B cell (primary cell): ENCODE data around the gene RASSF4. TPM values are rescaled to one million over a fixed set of nuclear protein-coding genes. Genes with fewer than 3 reads are reported as not detected.

Experiments
- ATAC-seq: fragments of 200-7000 bp; cut with Tn5 transposase; one replicate; pipeline ENCODE4 v1.10.0; 2021; ENCODE audit warnings: low read depth, mild to moderate bottlenecking, moderate number of reproducible peaks, moderate library complexity
- CTCF ChIA-PET: fragments of 350-600 bp; sonication (Branson Sonifier 250); formaldehyde crosslinking; loops from one replicate; lab custom pipeline; 2021; ENCODE audit warnings: antibody characterized with exemption, inconsistent platforms; lab: Charles Lee
- POLR2A ChIA-PET: fragments of 350-600 bp; sonication (Branson Sonifier 250); formaldehyde crosslinking; loops from one replicate; lab custom pipeline; 2021; ENCODE audit warnings: antibody characterized with exemption; lab: Charles Lee
- DNase-seq: peaks from one replicate; pipeline ENCODE4 v3.0.0; 2013
- H2AFZ ChIP-seq: 2 replicates; pipeline ENCODE4 v1.6.1; 2012; ENCODE audit warnings: mild to moderate bottlenecking, low read depth, low read length; ENCODE audit not compliant: insufficient read depth, poor library complexity, severe bottlenecking
- H3K27ac ChIP-seq, 2 donors: 1 replicate in 1 of 2; 2 replicates in 1 of 2; pipeline ENCODE4 v1.5.1; 2012 to 2013; ENCODE audit warnings: low read length in 2 of 2, mild to moderate bottlenecking in 2 of 2, moderate library complexity in 1 of 2
- H3K27me3 ChIP-seq, 4 experiments: fragments of 200-600 bp in 1 of 4; sonication (generic) in 1 of 4; replicated peaks in 1 of 4; 1 replicate in 2 of 4; 2 replicates in 2 of 4; pipeline versions ENCODE4 v1.6.1 to v1.7.0; 2013 to 2016; ENCODE audit warnings: low read length in 3 of 4, mild to moderate bottlenecking in 2 of 4, mixed read lengths in 1 of 4, moderate library complexity in 1 of 4; ENCODE audit not compliant: insufficient read depth in 4 of 4, control insufficient read depth in 3 of 4; ENCODE audit errors: control extremely low read depth in 1 of 4
- H3K36me3 ChIP-seq, 2 experiments: replicated peaks in 1 of 2; 1 replicate in 1 of 2; 2 replicates in 1 of 2; pipeline versions ENCODE4 v1.6.1 to v1.7.1; 2013; ENCODE audit warnings: low read length in 1 of 2; ENCODE audit not compliant: insufficient read depth in 2 of 2, control insufficient read depth in 1 of 2; ENCODE audit errors: control extremely low read depth in 1 of 2, extremely low read depth in 1 of 2
- H3K4me1 ChIP-seq, 2 donors: fragments of 200-600 bp in 1 of 2; sonication (generic) in 1 of 2; 1 replicate in 1 of 2; 2 replicates in 1 of 2; pipeline versions ENCODE4 v1.5.1 to v1.6.1; 2013 to 2017; ENCODE audit warnings: low read length in 2 of 2; ENCODE audit not compliant: control insufficient read depth in 2 of 2, insufficient read depth in 2 of 2
- H3K4me2 ChIP-seq: replicated peaks from 2 replicates; pipeline ENCODE3; 2012; ENCODE audit warnings: mild to moderate bottlenecking, low read depth, low read length; ENCODE audit not compliant: poor library complexity, severe bottlenecking
- H3K4me3 ChIP-seq, 5 experiments: fragments of 200-600 bp in 1 of 5; sonication (generic) in 1 of 5; 1 replicate in 3 of 5; 2 replicates in 2 of 5; pipeline versions ENCODE4 v1.5.1 to v1.7.0; 2011 to 2016; ENCODE audit warnings: low read length in 4 of 5, mild to moderate bottlenecking in 4 of 5, low read depth in 2 of 5, control low read depth in 1 of 5, moderate library complexity in 1 of 5; ENCODE audit not compliant: insufficient read depth in 1 of 5; ENCODE audit errors: control extremely low read depth in 1 of 5, extremely low read depth in 1 of 5
- H3K79me2 ChIP-seq: fragments of 200-600 bp; sonication (generic); one replicate; pipeline ENCODE4 v1.6.0; 2016; ENCODE audit warnings: low read length; ENCODE audit not compliant: control insufficient read depth, insufficient read depth
- H3K9ac ChIP-seq: fragments of 200-600 bp; sonication (generic); 2 replicates; pipeline ENCODE4 v1.6.1; 2017; ENCODE audit warnings: mild to moderate bottlenecking, low read length, moderate library complexity
- H3K9me3 ChIP-seq, 3 donors: one replicate each; pipeline versions ENCODE4 v1.6.1 to v1.7.1; 2013; ENCODE audit warnings: low read length in 2 of 3; ENCODE audit not compliant: control insufficient read depth in 2 of 3, insufficient read depth in 1 of 3; ENCODE audit errors: control extremely low read depth in 1 of 3
- H4K20me1 ChIP-seq: 2 replicates; pipeline ENCODE4 v1.6.0; 2012; ENCODE audit warnings: mild to moderate bottlenecking, low read length; ENCODE audit not compliant: insufficient read depth, control insufficient read depth, poor library complexity, severe bottlenecking
- H3K27ac Mint-ChIP-seq: one replicate; pipeline ENCODE4 v1.8.0; 2021; ENCODE audit warnings: mixed read lengths
- H3K27me3 Mint-ChIP-seq: one replicate; pipeline ENCODE4 v1.8.0; 2021; ENCODE audit warnings: mixed read lengths
- H3K4me1 Mint-ChIP-seq: one replicate; pipeline ENCODE4 v1.8.0; 2021; ENCODE audit warnings: mixed read lengths
- H3K4me3 Mint-ChIP-seq: one replicate; pipeline ENCODE4 v1.8.0; 2021; ENCODE audit warnings: mixed read lengths
- H3K9me3 Mint-ChIP-seq: one replicate; pipeline ENCODE4 v1.8.0; 2022; ENCODE audit warnings: mixed read lengths; ENCODE audit not compliant: insufficient read depth
- EZH2 ChIP-seq: IDR thresholded peaks from 2 replicates; pipeline ENCODE4 v1.6.1; 2012; ENCODE audit warnings: borderline replicate concordance, low read depth, mild to moderate bottlenecking, moderate library complexity, low read length; ENCODE audit not compliant: insufficient read depth, poor library complexity, severe bottlenecking
- whole genome bisulfite sequencing: methylation state at CpG from one replicate; pipeline ENCODE4 v1.1.5; 2013; ENCODE audit warnings: missing lambda C conversion rate; ENCODE audit not compliant: insufficient coverage; 5-methylcytosine and 5-hydroxymethylcytosine counted together
- intact Hi-C: fragments of 100-400 bp; cut with micrococcal nuclease; formaldehyde crosslinking; loops from one replicate; pipeline ENCODE4 v1.10.0; 2022
- polyA plus RNA-seq: library from polyadenylated mRNA; depleted of rRNA; stranded (reverse); fragments of >200 nt; gene quantifications from 2 replicates; pipeline ENCODE4 v1.2.3, GENCODE V29; 2012
- total RNA-seq, 2 donors: library from RNA; stranded (reverse); fragments of 120-200 nt in 1 of 2; gene quantifications; 1 replicate in 1 of 2; 2 replicates in 1 of 2; pipeline versions ENCODE4 v1.2.3 to v1.2.4, GENCODE V29; 2013 to 2022
- TF ChIP-seq, protein P1 (sequence below): fragments of 200-600 bp; IDR thresholded peaks from one replicate; pipeline ENCODE4 v1.8.0; 2022; ENCODE audit warnings: antibody characterized with exemption, mild to moderate bottlenecking

The RASSF4 gene
- total and polyA plus RNA-seq, 2 donors (not counting 1 experiment from before 2014, with no cell fraction given): 1.9 to 2.6 TPM

DNA sequence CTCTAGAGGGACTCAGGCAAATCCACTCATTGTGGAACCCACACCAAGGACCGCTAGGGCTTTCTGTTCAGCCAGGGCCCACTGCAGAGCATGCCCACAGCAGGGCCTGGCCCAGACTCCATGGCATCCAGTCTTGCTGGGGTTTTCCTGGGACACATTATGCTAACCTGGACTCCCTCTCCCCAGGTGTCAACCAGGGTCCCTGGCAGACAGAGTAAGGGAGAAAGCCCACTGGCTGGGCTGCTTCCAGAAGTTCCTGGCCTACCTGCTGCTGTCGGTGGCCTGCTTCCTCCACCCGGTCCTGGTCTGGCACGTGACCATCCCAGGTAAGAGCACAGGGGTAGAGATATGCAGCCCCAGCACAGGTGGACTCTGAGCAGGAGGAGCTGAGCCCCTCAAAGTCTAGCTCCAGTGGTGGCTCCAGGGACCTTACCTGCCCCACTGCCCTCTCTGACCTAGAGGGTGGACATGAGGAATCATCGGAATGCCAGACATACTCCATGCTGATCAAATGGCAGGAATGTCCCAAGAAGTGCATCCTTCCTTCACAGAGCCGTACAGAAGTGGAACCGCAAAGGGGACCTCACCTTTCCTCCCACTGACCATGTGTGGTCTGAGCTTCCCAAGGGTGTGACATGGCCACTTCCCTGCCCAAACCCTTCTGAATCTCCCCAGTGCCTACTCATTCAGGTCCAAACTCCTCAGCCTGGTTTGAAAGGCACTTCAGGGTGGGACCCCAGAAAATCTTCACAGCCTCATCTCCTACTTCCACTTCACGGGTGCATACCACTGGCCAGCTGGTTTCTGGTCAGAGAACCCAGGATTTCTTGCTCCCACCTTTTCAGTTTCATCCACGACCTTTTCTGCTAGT lies 25.9 kb upstream of the RASSF4 start:
- Mint-ChIP-seq H3K4me1 (no peaks in the 10 kb centered on the region), H3K9me3 (peaks cover 2% of the 10 kb centered on the region), H3K27ac (no peak overlapping the region), H3K4me3 (no peak overlapping the region), H3K27me3 (no peaks in the 10 kb centered on the region)
- no peak overlapping the region for H2AFZ ChIP-seq
- peaks cover 0 to 8% of the 10 kb centered on the region in 2 donors for H3K4me1 ChIP-seq
- no peak for TF ChIP-seq EZH2
- TF ChIP-seq, protein P1, sequence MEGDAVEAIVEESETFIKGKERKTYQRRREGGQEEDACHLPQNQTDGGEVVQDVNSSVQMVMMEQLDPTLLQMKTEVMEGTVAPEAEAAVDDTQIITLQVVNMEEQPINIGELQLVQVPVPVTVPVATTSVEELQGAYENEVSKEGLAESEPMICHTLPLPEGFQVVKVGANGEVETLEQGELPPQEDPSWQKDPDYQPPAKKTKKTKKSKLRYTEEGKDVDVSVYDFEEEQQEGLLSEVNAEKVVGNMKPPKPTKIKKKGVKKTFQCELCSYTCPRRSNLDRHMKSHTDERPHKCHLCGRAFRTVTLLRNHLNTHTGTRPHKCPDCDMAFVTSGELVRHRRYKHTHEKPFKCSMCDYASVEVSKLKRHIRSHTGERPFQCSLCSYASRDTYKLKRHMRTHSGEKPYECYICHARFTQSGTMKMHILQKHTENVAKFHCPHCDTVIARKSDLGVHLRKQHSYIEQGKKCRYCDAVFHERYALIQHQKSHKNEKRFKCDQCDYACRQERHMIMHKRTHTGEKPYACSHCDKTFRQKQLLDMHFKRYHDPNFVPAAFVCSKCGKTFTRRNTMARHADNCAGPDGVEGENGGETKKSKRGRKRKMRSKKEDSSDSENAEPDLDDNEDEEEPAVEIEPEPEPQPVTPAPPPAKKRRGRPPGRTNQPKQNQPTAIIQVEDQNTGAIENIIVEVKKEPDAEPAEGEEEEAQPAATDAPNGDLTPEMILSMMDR: no peak
- no peak for ATAC-seq
- no peaks in the 10 kb centered on the region for H3K79me2 ChIP-seq
- no peak overlapping the region for H3K27ac ChIP-seq
- no peak overlapping the region for H3K4me2 ChIP-seq
- H3K4me3 ChIP-seq: no peak overlapping the region
- ChIA-PET CTCF (interaction anchor here (0.6 to 6.4 kb wide), 17 partner anchors 9 to 301 kb away, joined by 3 to 93 read pairs (median 5); partner anchors contain the start of genes DEPP1, RASSF4 and ZNF22), POLR2A (interaction anchor here (1.2 kb wide), 1 partner anchor 45 kb away, joined by 4 read pairs; the partner anchor contains the start of gene DEPP1)
- H3K27me3 ChIP-seq: no peaks in the 10 kb centered on the region
- no peaks in the 10 kb centered on the region for H3K36me3 ChIP-seq
- 82% methylated on average over 9 of the region's 9 CpGs for WGBS
- no peaks in the 10 kb centered on the region for H4K20me1 ChIP-seq
- no peaks in the 10 kb centered on the region for H3K9me3 ChIP-seq
- no peak overlapping the region for H3K9ac ChIP-seq
- intact Hi-C loops: no loop called here
- DNase-seq: no peak
